SKM-1 treated with dmso at 0.1 percent for 144 hours (cell line): ENCODE data around the gene ARX.

ENCODE experiments used
- DNase-seq: peaks from one replicate; lab custom pipeline; 2025; ENCODE audit not compliant: unreplicated experiment; lab: John Stamatoyannopoulos, UW

The ARX gene

DNA sequence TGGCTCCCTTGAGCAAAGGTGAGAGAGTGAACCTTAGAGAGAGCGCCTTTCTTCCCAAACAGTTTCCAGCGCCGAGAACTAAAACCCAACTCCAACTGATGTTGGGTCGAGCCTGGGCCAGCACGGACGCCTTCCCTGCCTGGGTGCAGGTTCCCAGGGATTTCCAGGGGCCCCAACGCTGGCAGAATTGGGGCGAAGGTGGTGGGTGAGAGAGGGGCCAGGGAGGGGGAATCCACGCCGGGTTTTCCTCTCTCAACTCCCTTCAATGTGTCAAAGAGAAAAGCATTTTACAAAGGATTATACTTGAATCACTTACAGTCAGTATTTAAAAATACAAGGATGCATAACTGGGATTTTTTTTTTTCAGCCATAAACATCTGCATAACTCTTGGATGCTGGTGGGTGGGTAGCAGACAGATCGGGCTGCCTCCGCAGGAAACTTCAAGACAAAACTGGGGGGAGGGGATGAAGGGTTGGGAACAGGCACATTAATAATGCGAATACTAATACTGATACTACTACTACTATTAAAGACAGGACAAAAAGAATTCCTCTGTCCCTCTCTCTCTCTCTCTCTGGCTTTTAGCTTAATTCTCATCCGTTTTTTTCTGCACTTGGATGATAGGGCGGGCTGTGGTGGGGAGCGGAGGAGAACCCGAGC lies 1.3 kb upstream of the ARX start:
- no peak for DNase-seq

GRCh38 chrX:25016361-25016671 lies 551 bp upstream of the ARX start:
- DNase-seq: no peak

GRCh38 chrX:25014366-25014838 lies 1.4 kb downstream of the ARX start:
- no peak for DNase-seq

DNA sequence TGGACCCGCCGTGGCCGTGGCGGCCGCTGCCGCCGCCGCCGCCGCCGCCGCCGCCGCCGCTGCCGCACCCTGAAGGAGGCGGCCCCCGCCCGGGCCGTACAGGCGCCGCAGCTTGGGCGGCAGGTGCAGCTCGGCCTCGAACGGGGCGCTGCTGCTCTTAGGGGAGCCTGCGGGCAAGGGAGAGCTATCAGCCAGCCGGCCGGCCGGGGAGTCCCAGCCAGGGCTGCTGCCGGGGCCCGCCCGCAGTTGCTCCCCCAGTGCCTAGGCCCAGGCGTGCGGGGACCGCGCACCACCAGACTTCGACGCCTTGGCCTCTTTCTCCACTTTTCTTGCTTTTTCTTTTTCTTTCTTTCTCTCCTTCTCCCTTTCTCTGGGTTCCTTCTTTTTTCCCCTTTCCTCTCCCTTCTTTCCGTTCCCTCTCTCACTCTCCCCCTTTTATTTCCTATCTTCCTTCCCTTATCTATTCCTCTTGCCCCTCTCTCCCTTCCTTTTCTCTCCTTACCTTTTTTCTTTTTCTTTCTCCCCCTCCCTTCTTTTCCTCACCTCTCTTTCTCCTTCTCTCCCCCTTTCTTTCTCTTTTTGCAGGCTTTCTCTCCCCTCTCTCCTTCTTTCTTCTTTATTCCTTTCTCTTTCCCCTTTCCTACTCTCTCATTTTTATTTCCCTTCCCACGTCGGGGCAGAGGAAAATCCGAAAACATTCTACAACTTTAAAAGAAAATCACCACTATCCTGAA lies 2.0 kb downstream of the ARX start:
- no peak for DNase-seq

- no peak for DNase-seq
Measured at GRCh38 chrX:25012793-25013631, 2.8 kb downstream of the ARX start.

DNA sequence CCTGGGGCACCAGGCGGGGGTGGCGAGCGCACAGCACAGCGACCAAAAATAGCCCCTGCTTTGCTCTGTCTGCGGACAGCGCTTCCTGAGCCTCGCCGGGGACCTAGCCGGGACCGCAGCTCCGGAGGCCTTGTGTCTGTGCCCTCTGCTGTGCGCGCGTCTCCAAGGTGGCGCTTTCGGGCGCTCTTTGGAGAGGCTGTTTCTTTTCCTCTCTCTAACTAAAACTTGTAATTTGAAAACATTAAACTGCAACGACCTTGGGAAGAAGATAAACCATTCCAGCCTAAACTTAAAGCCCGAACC lies 3.4 kb downstream of the ARX start:
- no peak for DNase-seq

- DNase-seq: no peak
Measured at GRCh38 chrX:25011589-25012432, 4.0 kb downstream of the ARX start.

DNA sequence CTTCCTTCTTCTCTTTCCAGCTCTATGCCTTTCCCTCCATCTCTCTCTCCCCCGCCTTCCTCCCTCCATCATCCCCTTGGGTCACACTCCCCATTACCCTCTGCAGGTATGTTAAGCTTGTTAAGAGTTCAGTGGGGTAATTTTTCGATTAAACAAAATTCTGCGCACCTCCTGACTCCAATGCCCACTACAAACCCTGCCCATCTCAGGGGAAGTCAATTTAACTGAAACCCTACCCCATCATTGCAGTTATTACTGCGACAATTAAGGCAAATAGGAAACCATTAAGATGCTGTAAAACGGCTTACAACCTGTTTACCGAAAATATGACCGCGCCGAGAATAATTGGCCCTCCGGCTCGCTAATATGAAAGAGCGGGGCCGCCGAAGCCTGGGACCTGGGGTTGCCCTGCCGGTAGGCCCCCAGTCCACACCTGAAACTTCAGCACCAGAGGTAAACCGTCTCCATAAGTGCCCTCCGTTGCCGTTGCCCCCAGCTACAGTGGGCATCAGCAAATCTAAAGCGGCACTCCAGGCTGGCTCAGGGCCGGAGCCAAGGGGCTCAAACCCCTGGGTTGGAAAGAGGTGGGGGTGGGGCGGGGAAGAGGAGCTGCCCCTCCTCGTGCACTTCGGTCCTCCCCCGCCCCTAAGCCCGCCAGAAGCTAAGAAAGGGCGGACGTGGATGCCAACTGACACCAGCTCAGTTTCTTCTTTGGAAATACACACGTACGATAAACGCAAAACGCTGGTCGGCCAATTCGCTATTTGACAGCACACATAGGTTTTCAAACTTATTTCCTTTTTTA lies 4.8 kb downstream of the ARX start:
- no peak for DNase-seq

GRCh38 chrX:25009407-25009806 lies 6.4 kb downstream of the ARX start:
- no peak for DNase-seq

DNA sequence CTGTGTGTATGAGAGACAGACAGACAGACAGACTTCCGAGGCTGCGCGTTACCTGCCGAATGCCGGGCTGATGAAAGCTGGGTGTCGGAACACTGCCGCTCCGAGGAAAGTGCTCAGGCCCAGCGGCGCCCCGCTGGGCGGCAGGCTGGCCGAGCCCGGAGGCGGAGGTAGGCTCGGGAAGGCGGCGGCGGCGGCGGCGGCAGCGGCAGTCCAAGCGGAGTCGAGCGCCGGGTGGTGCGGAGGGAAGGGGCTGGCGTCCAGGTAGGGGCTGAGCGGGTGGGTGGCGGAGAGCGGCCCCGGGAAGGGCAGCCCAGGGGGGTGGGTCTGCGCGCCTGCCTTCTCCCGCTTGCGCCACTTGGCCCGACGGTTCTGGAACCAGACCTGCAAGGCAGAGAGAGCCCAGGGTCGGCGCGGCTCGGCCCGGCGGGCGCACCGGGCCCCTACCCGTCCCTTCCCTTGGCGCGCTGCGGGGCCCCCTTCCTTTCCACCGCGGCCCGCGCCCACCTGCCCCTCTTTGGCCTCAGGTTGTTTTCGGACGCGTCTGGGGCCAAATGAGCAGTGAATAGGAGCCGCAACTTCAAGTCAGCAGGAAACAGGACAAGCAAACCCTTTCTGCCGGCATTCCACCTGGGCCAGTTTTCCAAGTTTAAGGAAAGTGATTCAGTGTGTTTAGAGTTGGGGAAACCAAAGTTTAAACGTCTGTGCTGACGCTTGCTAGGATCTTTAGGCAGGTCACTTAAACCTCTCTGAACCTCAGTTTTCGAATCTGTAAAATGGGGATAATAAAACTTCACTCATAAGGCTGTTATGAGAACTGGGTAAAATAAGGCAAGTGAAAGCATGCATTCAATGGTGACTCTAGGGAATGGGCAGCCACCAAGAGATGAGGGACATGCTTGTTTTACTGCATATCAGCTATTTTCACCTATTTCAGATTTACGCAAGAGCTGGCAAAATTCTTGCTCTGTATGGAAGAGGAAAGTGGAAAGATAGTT lies 8.4 kb downstream of the ARX start:
- DNase-seq: no peak

DNA sequence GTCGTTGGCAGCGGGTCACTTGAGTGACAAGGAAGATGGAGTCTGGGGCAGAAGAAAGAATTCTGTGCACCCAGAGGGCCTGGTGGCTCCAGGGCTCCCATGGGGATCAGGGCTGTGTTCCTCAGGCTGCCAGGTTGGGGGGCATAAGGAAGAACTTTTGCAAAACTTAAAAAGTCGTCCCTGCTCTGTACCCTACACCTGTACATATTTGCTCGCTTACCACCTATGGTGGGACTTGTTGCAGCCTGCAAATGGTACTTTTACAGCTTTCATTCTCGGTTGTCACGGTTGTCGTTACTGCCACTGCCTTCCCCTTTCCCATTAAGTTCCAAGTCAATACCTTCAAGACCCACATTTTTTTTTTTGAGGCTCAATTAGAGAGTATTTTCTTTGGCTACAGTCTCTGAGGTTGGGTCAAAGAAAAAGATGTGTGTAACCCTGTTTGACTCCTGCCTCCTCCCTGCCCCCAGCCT lies 9.1 kb downstream of the ARX start:
- DNase-seq: no peak

DNA sequence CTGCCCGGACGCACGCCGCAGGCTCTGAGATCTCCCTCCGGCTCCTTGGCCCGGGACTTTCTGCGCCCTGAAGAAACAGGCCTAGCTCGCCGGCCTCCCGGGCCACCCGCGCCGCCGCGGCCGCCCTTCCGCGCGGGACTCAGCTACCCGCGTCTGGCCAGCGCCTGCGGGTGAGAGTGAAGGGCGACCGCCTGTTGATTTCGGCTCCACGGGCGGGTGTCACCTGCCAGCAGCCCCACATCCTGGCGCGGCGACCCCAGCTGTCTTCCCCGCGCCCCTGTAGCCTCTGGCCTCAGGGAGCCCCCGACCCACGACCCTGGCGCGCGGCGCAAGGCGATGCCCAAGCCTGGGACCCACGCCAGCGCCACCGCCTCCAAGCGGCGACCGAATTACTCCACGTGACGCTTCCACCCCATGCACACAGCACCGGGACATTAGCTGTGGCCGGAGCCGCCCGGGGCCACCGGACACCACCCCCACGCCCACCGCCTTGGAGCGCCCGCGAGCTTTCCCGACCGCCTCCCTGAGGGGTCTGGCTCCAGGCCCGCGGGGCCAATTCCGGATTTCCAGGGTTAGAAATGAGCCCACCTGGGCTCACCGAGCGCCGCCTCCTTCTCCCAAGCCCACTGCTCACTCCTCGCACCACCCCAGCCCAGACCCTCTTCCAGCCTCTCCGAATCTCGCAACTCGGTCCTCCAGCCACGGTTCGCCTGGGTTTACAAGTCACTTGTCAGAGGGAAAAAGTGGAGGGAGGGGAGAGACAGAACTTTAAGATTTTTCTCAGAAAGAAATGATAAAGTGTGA lies 10.2 kb downstream of the ARX start:
- DNase-seq: no peak

DNA sequence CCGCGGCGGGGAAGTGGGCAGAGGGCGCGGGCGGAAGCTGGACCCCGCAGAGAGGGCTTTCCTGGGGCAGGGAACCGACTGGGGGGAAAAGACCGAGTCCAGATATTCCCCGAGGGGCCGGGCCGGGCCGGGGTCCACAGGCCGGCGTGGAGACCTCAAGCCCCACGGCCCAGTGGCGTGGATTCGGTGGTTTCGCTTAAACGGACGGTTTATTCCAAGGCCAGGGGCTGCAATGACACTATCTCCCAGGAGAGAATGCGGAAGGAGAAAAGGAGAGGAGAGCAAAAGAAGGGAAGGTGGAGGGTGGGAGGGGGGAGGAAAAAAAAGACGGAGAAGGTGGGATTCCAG lies 10.8 kb downstream of the ARX start:
- no peak for DNase-seq

GRCh38 chrX:25004485-25005032 lies 11.2 kb downstream of the ARX start:
- DNase-seq: no peak

GRCh38 chrX:25004040-25004439 lies 11.7 kb downstream of the ARX start:
- DNase-seq: no peak

DNA sequence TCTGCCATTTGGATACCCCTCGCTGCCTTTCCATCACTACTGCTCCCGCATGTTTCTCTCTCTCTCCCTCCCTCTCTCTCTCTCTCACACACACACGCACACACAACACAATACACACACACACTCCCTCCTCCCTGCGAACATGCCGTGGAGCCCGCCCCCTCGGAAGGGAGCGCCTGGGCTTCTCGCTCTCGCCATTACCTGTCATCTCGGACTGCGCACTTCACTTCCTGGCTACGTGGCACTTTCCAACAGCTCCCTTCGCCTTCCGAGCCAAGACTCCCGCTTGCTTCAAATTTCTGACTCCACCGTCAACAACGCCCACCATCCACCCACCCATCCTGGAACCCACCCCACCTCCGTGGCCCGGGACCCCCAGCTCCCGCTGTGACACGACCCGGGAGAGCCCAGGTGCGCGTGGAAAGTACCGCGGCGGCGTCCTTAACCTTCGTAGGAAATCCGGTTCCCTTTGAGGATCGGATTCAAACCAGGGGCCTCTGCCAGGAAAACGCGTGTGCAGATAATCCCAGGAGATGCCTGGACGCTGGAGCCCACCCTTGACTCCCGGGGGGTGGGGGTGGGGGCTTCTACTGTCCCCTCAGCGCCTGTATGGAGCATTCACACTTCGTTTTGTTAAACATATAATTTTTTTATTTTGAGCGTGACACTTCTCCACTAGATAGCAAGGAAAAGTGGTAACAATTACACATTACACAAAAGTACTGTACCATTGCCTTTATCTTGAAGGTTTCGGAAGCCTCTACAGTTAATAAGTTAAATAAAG lies 12.5 kb downstream of the ARX start:
- no peak for DNase-seq

GRCh38 chrX:25002661-25003020 lies 13.1 kb downstream of the ARX start:
- DNase-seq: no peak
